Stimulated activated CD4-positive, alpha-beta T cell treated with anti-CD3 and anti-CD28 coated beads, Interleukin-15, amount 100 ng/mL, for 24 hours (primary cell): Measurements from ENCODE around the gene RALBP1.
A peak's percentile ranks its signal among the peaks of the same experiment; 100 is the strongest.
"Not testable (repeated sequence)": the region's sequence is repeated elsewhere in the genome, so short reads cannot be mapped to it uniquely, and the experiment has no call there.

Source experiments
- DNase-seq: peaks from one replicate; pipeline ENCODE4 v3.0.0-alpha.2; 2020

Gene RALBP1

GRCh38 chr18:9455718-9456511, 19.4 kb upstream of the RALBP1 start:
- no peak for DNase-seq

- no peak for DNase-seq
These were observed 9.2 kb upstream of the RALBP1 start for GRCh38 chr18:9466127-9466526.

GRCh38 chr18:9466846-9467245, 8.5 kb upstream of the RALBP1 start:
- DNase-seq: no peak

- DNase-seq: no peak
These were observed 6.3 kb upstream of the RALBP1 start for GRCh38 chr18:9468998-9469397.

- DNase-seq: no peak
These were observed 5.6 kb upstream of the RALBP1 start for GRCh38 chr18:9469685-9470084.

DNA sequence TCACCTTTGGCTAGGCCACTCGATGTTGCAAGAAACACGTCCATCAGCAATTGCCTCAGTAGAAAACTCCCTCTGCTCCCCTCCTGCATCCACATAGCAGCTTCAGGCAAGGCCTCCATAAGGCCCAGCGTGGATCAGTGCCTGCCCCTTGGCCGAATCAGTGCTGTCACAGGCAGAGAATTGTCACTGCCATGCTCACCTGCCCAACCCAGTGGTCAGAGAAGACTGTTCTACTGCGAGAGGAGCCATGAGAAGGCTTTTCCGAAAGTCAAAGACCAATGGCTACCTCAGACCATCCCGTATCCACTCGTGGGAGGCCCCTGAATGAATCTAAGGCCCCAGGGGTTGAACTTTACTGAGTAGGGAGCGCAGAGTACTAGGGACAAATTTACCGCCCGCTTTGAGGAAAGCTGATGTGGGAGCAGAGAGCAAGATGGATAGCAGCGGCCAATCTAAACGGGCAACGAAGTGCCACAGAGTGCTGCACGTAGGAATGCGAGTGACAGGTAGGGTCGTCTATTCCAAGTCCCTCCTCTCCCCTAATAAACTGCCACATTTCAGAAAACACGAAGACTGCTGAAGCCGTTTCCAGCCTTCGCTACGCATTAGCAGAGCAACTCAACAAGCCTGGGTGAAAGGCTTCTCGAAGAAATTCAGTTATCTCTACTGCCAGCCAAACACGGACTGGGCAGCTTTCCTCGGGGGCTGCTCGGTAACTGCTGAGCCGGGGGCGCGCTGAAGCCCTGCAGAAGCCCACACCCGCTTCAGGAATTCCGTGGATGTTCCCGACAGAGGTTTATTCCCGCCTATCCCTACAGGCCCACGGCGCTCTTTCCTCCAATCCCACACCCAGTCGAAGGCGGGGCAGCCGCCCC, 968 bp upstream of the RALBP1 start:
- no peak for DNase-seq

GRCh38 chr18:9475643-9476591, 604 bp downstream of the RALBP1 start:
- DNase-seq: peak; percentile 80

GRCh38 chr18:9476949-9477348, 1.6 kb downstream of the RALBP1 start:
- DNase-seq: not testable (repeated sequence)

- DNase-seq: no peak
These were observed 2.2 kb downstream of the RALBP1 start for GRCh38 chr18:9477509-9477908.

GRCh38 chr18:9478545-9478944, 3.2 kb downstream of the RALBP1 start:
- DNase-seq: no peak

DNA sequence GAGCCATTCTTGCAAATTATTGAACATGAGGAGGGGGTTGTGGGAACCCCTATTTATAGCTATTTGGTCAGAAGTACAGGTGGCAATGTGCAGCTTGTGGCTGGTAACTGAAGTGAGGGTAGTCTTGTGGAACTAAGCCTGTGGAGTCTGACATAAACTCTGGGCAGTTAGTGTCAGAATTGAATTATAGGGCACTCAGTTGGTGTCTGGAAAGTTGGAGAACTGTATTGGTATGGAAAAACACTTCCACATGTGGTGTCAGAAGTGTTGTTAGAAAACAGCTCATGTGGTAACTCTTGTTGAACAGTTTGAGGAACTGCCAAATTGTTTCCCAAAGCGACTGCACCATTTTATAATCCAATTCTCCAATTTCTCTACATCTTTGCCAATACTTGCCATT, 7.5 kb downstream of the RALBP1 start:
- no peak for DNase-seq

DNA sequence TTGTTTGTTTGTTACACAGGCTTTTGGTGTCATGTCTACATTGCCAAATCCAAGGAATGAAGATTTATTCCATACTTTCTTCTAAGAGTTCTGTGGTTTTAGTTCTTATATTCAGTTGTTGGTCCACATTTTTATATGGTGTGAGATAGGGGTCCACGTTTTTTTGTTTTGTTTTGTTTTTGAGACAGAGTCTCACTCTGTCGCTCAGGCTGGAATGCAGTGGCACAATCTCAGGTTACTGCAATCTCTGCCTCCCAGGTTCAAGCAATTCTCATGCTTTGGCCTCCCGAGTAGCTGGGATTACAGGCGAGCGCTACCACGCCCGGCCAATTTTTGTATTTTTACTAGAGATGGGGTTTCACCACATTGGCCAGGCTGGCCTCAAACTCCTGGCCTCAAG, 8.2 kb downstream of the RALBP1 start:
- no peak for DNase-seq

- not testable (repeated sequence) for DNase-seq
These were observed 9.5 kb downstream of the RALBP1 start for GRCh38 chr18:9484856-9485255.

DNA sequence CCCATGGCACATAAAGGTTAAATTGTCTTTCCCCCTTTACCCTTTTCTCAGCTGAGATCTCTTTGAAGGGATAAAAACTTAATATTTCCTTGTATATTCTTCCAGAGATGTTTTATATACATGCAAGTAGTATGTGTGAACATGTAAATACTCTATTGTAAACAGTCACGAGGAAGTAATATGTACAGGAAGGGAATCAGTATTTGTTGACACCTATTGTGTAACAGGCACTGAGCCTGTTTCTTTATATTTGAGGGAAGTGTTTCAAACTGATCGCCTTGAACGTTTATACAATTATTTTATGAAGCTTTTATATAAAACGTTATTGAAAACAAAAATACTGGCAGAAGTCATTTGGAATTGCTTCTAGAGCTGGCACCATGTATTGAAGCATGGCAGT, 13.2 kb downstream of the RALBP1 start:
- no peak for DNase-seq

- DNase-seq: no peak
These were observed 19.5 kb downstream of the RALBP1 start for GRCh38 chr18:9494778-9495331.

DNA sequence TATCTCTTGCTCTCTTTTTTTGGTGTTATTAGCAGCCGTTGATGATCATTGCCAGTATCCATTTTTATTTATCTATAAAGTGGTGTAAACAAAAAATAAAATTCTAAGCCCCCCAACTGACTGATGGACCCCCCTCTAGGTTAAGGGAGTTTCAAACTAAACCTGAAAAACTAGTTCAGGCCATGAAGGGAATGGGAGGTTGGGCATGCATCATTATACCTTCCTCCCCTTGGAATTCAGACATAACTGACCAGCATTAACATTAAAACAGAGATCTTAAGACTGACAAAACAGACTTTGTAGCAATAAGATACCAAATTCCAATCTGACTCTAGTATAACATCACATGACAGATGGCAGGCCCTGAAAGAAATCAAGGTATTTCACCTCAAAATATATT, 20.2 kb downstream of the RALBP1 start:
- no peak for DNase-seq

DNA sequence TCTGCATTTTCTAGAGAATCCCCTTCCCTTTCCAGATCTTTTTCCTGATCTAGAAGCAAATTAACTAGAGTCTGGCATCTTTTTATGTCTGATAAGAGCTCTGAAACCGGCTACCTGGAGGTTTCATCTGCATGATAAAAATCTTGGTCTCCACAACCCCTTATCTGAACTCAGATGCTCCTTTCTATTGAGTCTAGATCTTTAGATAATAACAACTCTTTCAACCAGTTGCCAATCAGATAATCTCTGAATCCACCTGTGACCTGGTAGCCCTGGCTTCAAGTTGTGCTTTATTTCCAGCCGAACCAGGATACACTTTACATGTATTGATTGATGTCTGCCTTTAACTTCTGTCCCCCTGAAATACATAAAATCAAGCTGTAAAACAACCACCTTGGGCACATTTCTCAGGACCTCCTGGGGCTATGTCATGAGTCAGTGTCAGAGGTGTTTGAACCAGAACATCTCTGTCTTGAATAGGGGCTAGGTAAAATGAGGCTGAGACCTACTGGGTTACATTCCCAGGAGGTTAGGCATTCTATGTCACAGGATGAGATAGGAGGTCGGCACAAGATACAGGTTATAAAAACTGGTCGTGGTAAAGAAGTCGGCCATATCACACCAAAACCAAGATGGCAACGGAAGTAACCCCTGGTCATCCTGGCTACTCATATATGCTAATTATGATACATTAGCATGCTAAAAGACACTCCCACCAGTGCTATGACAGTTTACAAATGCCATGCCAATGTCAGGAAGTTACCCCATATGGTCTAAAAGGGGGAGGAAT, 20.8 kb downstream of the RALBP1 start:
- no peak for DNase-seq

GRCh38 chr18:9506046-9506792, 30.9 kb downstream of the RALBP1 start:
- no peak for DNase-seq

DNA sequence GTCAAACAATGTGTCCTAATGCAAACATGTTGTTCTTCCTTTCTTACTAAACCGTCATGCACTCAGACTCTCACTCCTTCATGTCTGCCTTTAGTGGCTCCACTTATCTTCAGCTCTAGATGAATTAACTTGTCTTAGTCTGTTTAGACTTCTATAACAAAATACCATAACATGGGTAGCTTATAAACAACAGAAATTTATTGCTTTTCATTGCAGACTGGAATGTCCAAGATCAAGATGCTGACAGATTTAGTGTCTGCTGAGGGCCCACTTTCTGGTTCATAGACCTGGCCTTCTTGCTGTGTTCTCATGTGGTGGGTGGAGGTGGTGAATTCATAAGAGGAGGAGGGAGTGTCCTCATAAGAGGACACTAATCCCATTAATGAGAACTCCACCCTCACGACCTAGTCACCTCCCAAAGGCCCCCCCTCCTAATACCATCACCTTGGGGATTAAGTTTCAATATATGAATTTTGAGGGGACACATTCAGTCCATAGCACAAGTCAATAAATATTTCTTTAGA, 32.3 kb downstream of the RALBP1 start:
- DNase-seq: no peak

- no peak for DNase-seq
These were observed 33.2 kb downstream of the RALBP1 start for GRCh38 chr18:9508446-9509025.
